Brain microvascular endothelial cell (primary cell): ENCODE results near the gene SYT12.

Experiments used
- DNase-seq: peaks from one replicate; pipeline ENCODE4 v3.0.0-alpha.2; 2020
- H3K27ac ChIP-seq: fragments of 250-450 bp; sonication (Bioruptor Pico); 2 replicates; pipeline ENCODE4 v1.5.1; 2020; ENCODE audit warnings: mild to moderate bottlenecking, moderate library complexity
- H3K27me3 ChIP-seq: fragments of 250-450 bp; sonication (Bioruptor Pico); replicated peaks from 2 replicates; pipeline ENCODE4 v1.5.1; 2020; ENCODE audit warnings: mild to moderate bottlenecking
- H3K36me3 ChIP-seq: fragments of 250-450 bp; sonication (Bioruptor Pico); replicated peaks from 2 replicates; pipeline ENCODE4 v1.5.1; 2020; ENCODE audit warnings: mild to moderate bottlenecking
- H3K4me3 ChIP-seq: 2 replicates; pipeline ENCODE4 v1.5.1; 2011; ENCODE audit warnings: low read depth, mild to moderate bottlenecking, control low read depth, low read length, moderate library complexity
- CTCF ChIP-seq: IDR thresholded peaks from 2 replicates; pipeline ENCODE4 v1.5.1; 2011; ENCODE audit warnings: low read depth, mild to moderate bottlenecking, moderate library complexity, low read length, control low read depth, inconsistent platforms; ENCODE audit errors: missing control alignments
- in situ Hi-C: cut with HindIII; loops from 2 replicates; pipeline ENCODE4 v1.10.0; 2017; ENCODE audit warnings: low sequenced_read_pairs, low pct_ligation_motif_present

SYT12 gene

GRCh38 chr11:67029146-67029545 lies 6.2 kb downstream of the SYT12 start:
- in situ Hi-C loops: no loop called here
- Histone ChIP-seq H3K27ac (no peak overlapping the region), H3K4me3 (no peak overlapping the region), H3K36me3 (no peaks in the 10 kb centered on the region), H3K27me3 (no peaks in the 10 kb centered on the region)
- DNase-seq: no peak
- TF ChIP-seq CTCF: no peak

- Histone ChIP-seq H3K27me3 (no peaks in the 10 kb centered on the region), H3K27ac (no peak overlapping the region), H3K36me3 (no peaks in the 10 kb centered on the region), H3K4me3 (no peak overlapping the region)
- TF ChIP-seq CTCF: no peak
- DNase-seq: no peak
- in situ Hi-C loops: no loop called here
Measured at GRCh38 chr11:67030976-67031375, 8.0 kb downstream of the SYT12 start.

GRCh38 chr11:67031791-67032561 lies 9.0 kb downstream of the SYT12 start:
- Histone ChIP-seq H3K27me3 (no peaks in the 10 kb centered on the region), H3K36me3 (no peaks in the 10 kb centered on the region), H3K27ac (peak overlapping the region; percentile 85), H3K4me3 (no peak overlapping the region)
- DNase-seq: peak; percentile 71
- in situ Hi-C loops: no loop called here
- no peak for TF ChIP-seq CTCF

GRCh38 chr11:67032830-67033551 lies 10.1 kb downstream of the SYT12 start:
- Histone ChIP-seq H3K36me3 (no peaks in the 10 kb centered on the region), H3K27ac (peak overlapping the region; percentile 85), H3K27me3 (no peaks in the 10 kb centered on the region), H3K4me3 (no peak overlapping the region)
- TF ChIP-seq CTCF: no peak
- in situ Hi-C loops: no loop called here
- peak; percentile 93 for DNase-seq

GRCh38 chr11:67033661-67034166 lies 10.8 kb downstream of the SYT12 start:
- Histone ChIP-seq H3K4me3 (no peak overlapping the region), H3K27me3 (no peaks in the 10 kb centered on the region), H3K27ac (peak overlapping the region; percentile 85), H3K36me3 (no peaks in the 10 kb centered on the region)
- no peak for TF ChIP-seq CTCF
- DNase-seq: peak; percentile 94
- in situ Hi-C loops: no loop called here
